Cortex of kidney (tissue), 1 donor: ENCODE data around the gene FERMT2.

Experiments used
- DNase-seq: peaks from one replicate; lab custom pipeline; 2025; lab: John Stamatoyannopoulos, UW

FERMT2 gene

GRCh38 chr14:52824462-52824861, 126.4 kb downstream of the FERMT2 start:
- DNase-seq, result no peak

GRCh38 chr14:52821805-52822250, 129.0 kb downstream of the FERMT2 start:
- no peak for DNase-seq

GRCh38 chr14:52808101-52808500, 142.7 kb downstream of the FERMT2 start:
- no peak for DNase-seq
